NCI-H524 treated with DMSO at 0.1 percent for 48 hours (cell line): ENCODE data around the gene TMEM255B.
A peak's percentile ranks its signal among the peaks of the same experiment; 100 is the strongest.

Source experiments
- DNase-seq: peaks from one replicate; lab custom pipeline; 2025; lab: John Stamatoyannopoulos, UW

Gene TMEM255B

GRCh38 chr13:113834496-113835200, 75.6 kb downstream of the TMEM255B start:
- no peak for DNase-seq

GRCh38 chr13:113835461-113836270, 76.6 kb downstream of the TMEM255B start:
- peak; percentile 23 for DNase-seq

GRCh38 chr13:113836768-113837559, 77.9 kb downstream of the TMEM255B start:
- no peak for DNase-seq

DNA sequence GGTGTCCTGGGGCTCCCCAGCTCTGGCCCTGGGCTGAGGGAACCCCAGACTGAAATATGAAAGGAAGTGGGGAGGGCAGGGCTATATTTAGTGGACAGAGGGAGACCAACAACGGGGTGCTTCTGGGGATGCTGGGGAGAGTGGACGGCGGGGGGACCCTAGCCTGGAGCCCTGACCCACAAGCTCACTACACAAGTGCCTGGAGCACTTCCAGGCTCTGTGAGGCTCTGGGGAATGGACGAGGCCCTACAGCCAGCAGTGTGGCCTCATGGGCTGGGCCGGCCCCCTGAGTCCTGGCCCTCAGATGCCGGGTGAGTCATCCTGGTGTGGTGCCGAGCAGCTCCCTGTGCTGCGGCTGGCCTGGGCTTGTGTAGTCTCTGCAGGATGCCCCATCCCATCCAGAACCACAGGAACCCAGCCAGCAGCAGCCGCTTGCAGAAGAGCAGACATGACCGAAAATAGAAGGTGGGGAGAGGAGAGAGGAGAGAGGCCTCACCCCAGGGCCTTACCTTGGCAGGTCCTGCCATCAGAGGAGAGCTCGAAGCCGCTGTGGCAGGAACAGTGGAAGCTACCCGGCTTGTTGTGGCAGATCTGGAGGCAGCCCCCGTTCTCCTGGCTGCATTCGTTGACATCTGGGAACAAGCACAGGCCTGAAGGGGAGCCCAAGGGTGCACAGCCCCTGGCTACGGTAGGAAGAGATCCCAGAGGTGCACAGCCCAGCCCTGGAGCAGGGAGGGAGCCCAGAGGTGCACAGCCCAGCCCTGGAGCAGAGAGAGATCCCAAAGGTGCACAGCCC, 78.7 kb downstream of the TMEM255B start:
- DNase-seq = no peak

- DNase-seq = no peak
Observed at GRCh38 chr13:113838711-113839201, 79.7 kb downstream of the TMEM255B start.

DNA sequence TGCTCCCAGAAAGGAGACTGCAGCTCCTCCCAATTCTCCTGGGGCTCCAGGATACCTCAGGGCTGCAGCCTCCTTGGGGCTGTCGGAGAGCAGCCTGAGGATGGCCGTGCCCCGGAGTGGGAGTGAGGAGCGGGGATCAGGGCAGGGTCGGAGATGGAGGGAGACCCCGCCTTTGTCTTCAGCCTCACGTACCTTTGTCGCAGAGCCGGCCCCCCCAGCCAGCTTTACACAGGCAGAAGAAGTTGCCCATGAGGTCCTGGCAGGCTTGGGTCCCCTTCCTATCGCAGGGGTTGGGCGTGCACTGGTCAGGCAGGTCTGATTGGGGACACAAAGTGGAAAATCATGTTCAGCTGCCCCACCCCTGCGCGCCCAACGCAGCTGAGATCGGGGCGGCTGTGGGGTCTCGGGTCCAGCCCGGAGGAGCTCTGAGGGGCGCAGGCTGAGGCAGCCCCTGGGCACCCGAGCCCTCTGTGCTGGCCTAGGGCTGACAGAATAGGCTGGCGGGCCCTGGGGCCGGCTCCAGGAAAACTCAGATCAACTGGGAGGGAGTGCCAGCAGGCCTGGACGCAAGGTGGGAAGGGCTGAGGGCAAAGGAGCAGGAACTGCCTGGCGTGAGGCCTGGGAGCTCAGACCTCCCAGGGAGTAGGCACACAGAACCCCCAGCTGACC, 80.6 kb downstream of the TMEM255B start:
- DNase-seq = no peak

DNA sequence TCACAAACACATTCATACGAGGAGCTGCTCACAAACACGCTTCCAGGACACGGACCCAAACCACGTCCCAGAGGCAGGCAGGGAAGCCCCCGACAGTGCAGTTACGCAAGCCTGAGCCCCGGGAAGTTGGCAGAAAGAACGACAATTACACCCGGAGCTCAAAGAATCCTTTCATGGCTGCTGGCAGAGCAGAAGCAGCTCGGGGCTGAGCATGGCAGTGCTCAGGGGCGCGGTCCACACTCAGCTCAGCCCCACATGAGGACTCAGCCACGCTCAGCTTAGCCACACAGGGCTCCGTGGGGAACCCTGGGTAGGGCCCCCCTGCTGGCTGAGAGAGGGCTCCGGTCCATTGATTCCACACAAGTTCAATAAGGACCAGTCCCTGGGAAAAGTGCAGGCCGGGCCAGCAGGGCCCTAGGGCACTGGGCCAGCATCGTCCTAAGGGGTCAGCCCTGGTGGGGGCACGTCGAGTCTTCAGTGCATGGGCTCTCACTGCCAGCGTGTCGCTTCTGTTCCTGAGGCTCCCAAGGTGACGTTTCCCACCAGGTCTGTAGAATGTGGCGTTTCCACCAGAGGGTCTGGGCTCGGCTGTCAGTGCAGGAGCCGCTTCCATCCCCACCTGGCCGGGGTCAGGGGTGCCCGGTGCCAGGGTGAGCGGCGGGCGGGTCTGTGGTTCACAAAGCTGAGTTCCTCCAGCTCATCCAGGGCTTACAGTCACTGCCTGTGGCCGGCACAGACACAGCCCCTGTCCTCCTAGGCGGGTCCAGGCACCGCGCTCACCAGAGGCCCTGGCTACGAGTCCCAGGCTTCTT, 81.7 kb downstream of the TMEM255B start:
- DNase-seq = no peak

DNA sequence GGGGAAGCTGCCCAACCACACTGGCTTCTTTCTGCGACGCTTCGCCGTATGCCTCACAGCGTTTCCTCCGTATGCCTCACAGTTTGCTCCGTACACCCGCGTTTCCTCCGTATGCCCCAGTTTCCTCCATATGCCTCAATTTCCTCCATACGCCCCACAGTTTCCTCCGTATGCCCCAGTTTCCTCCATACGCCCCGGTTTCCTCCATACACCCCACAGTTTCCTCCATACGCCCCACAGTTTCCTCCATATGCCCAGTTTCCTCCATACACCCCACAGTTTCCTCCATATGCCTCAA, 82.3 kb downstream of the TMEM255B start:
- DNase-seq = no peak

GRCh38 chr13:113842336-113843062, 83.5 kb downstream of the TMEM255B start:
- no peak for DNase-seq

DNA sequence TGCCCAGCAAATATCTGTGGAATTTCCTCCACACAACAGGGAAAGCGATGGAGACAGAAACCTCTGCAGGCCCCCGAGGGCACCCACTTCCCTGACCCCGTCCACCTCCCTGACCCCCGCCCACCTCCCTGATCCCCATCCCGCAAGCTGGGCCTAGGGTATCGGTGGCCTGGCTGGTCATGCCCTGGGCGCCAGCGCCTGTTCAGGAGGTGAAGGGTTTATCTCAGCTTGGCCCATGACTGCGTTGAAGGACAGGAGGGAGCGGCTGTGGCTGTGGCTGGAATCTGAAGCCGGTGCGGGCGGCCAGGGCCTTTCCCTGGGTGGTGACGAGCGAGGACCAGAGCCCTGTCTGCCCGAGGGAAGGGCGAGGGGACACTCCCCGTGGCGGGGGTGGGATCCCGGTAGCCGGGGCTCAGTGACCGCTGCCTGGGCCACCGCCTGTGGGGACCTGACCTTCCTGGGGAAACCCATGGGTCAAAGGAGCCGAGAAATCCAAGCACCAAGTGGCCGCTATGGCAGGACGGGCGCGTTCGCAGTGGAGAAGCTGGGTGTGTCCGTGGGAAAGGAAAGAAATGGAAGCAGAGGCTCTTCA, 84.1 kb downstream of the TMEM255B start:
- DNase-seq = no peak

- DNase-seq = no peak
Observed at GRCh38 chr13:113843864-113844556, 85.0 kb downstream of the TMEM255B start.

- no peak for DNase-seq
Observed at GRCh38 chr13:113845055-113845454, 86.0 kb downstream of the TMEM255B start.

DNA sequence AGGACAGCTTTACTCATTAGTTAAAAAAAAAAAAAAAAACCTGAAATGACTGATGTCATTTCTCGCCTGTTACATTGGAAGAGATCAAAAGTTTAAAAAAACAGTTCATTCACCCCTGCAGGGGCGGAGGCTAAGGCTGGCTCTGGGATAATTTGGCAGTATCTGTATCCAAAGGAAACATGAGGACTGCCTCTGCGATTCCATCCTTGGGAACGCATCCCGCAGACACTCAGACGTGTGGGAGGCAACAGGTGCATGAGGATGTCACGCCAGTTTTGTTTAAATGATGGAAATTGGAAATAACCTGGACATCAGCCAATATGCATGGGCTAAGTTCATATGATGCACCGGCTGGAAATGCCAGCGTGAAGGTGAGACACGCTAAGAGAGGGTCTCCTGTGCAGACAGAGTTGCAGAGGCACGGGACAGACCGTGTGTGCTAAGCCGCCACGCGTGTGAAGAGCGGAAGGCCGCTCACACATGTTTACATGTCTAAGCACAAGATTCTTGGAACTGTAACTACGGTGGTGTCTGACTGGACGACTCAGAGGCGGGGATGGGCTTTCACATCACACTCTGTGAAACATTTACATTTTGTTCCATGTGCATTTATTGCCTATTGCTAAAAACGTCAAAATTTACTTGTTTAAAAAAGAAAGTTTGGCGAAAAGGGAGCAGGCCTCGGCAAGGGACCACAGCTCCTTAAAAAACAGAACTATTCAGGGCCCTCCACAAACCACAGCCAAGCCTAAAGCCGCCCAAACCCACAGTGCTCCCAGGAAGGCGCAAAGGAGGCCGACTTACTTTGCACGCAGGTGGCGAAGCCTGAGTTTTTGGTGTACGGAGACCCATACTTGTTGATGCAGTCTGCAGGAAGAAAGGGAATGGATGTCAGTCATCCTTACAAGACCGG, 87.0 kb downstream of the TMEM255B start:
- DNase-seq = no peak

- DNase-seq = no peak
Observed at GRCh38 chr13:113846636-113847318, 87.8 kb downstream of the TMEM255B start.

DNA sequence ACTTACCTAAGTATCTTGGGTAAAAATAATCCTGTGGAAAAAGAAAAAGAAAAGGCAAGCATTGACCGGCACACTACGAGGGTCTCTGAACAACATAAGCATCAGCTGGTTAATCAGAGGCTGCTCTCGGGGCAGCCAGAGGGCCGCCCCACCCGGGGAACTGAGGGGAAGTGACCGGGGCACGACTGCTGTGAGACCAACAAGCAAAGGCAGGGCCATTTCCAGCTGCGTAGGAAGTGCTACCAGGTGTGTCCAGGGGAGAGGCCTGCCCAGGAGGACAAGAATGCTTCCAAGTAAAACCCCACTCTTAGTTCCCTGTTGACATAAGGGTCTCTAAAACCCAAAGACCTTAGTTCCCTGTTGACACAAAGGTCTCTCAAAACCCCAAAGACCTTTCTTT, 89.0 kb downstream of the TMEM255B start:
- DNase-seq = no peak

DNA sequence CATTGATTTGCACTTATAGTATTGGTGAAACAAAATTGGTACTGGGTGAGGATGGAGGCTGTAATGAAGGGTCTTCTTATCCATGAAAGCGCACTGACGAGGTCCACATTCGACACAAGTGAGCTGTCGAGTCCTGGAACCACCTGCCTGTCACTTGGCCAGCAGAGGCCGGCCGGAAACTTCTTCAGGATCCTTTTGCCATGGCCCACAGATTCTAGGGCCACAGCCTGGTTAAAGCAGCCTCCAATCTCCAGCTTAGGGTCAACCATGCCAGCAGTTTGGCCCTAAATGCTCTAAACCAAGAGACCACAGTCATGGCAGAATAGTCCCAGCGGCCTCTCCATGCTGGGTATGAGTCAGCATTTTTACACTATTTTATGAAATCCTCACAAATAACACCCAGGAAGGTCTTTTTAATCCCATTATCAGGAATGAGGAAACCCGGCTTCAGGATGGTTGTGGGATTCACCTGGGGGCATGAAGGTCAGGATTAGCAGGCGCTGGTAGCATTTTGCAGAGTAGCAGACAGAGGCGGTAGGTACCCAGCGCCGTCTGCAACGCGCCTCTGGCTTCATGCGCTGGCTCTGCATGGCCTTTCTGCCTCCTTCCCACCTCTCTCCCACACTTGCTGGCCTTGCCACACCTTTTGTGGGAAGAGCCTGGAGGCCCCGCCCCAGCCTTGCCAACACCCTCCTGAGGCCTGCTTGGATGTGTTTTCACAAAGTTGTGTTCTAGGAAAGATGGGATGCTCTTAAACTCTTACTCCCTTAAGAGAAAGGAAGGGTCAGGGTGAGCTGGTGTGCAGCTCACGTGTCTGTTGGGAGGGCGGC, 89.6 kb downstream of the TMEM255B start:
- DNase-seq = no peak
